ENCODE data around the gene EML3. TPM values are rescaled to one million over a fixed set of nuclear protein-coding genes. Genes with fewer than 3 reads are reported as not detected.
A peak's percentile ranks its signal among the peaks of the same experiment; 100 is the strongest.

EML3 gene
- total and polyA plus RNA-seq, 2 of the 13 experiments (the other 11 are each of a cell fraction or from before 2014, with no cell fraction given) = 10.6 to 12.3 TPM

- no peak for TF ChIP-seq ZSCAN12 (CRISPR knock-in tag; IDR thresholded peaks at IDR 0.05)
- no peak for TF ChIP-seq CBFB (CRISPR knock-in tag; IDR thresholded peaks at IDR 0.05)
- TF ChIP-seq ZNF121 (CRISPR knock-in tag; IDR thresholded peaks at IDR 0.05) = no peak
- no peak for TF ChIP-seq GABPB1 (CRISPR knock-in tag; IDR thresholded peaks at IDR 0.05)
- no peak for TF ChIP-seq NFE2 (CRISPR knock-in tag; IDR thresholded peaks at IDR 0.05)
- peak; percentile 61; the same call in 1 of the 2 replicates for TF ChIP-seq NFYC (CRISPR knock-in tag; IDR thresholded peaks at IDR 0.05)
- peak; percentile 99 for TF ChIP-seq RFXAP (CRISPR knock-in tag; IDR thresholded peaks at IDR 0.05; ENCODE audit: borderline replicate concordance)
- TF ChIP-seq RFXANK (CRISPR knock-in tag; IDR thresholded peaks at IDR 0.05) = peak; percentile 99
- TF ChIP-seq POLR2AphosphoS5 (IDR thresholded peaks at IDR 0.05; ENCODE audit: low read depth, low read length) = peak; percentile 15; the same call in 1 of the 2 replicates
- TF ChIP-seq NCOR1 (IDR thresholded peaks at IDR 0.05; ENCODE audit: borderline replicate concordance, low read length) = no peak
- TF ChIP-seq ZEB1 (IDR thresholded peaks at IDR 0.05; ENCODE audit: insufficient replicate concordance, low read depth) = no peak
- TF ChIP-seq KLF13 (CRISPR knock-in tag; IDR thresholded peaks at IDR 0.05) = no peak
- TF ChIP-seq MATR3 (CRISPR knock-in tag; IDR thresholded peaks at IDR 0.05) = no peak
- TF ChIP-seq, protein P1, sequence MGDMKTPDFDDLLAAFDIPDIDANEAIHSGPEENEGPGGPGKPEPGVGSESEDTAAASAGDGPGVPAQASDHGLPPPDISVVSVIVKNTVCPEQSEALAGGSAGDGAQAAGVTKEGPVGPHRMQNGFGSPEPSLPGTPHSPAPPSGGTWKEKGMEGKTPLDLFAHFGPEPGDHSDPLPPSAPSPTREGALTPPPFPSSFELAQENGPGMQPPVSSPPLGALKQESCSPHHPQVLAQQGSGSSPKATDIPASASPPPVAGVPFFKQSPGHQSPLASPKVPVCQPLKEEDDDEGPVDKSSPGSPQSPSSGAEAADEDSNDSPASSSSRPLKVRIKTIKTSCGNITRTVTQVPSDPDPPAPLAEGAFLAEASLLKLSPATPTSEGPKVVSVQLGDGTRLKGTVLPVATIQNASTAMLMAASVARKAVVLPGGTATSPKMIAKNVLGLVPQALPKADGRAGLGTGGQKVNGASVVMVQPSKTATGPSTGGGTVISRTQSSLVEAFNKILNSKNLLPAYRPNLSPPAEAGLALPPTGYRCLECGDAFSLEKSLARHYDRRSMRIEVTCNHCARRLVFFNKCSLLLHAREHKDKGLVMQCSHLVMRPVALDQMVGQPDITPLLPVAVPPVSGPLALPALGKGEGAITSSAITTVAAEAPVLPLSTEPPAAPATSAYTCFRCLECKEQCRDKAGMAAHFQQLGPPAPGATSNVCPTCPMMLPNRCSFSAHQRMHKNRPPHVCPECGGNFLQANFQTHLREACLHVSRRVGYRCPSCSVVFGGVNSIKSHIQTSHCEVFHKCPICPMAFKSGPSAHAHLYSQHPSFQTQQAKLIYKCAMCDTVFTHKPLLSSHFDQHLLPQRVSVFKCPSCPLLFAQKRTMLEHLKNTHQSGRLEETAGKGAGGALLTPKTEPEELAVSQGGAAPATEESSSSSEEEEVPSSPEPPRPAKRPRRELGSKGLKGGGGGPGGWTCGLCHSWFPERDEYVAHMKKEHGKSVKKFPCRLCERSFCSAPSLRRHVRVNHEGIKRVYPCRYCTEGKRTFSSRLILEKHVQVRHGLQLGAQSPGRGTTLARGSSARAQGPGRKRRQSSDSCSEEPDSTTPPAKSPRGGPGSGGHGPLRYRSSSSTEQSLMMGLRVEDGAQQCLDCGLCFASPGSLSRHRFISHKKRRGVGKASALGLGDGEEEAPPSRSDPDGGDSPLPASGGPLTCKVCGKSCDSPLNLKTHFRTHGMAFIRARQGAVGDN (CRISPR knock-in tag; IDR thresholded peaks at IDR 0.05) = peak; percentile 78
- TF ChIP-seq, protein P2, sequence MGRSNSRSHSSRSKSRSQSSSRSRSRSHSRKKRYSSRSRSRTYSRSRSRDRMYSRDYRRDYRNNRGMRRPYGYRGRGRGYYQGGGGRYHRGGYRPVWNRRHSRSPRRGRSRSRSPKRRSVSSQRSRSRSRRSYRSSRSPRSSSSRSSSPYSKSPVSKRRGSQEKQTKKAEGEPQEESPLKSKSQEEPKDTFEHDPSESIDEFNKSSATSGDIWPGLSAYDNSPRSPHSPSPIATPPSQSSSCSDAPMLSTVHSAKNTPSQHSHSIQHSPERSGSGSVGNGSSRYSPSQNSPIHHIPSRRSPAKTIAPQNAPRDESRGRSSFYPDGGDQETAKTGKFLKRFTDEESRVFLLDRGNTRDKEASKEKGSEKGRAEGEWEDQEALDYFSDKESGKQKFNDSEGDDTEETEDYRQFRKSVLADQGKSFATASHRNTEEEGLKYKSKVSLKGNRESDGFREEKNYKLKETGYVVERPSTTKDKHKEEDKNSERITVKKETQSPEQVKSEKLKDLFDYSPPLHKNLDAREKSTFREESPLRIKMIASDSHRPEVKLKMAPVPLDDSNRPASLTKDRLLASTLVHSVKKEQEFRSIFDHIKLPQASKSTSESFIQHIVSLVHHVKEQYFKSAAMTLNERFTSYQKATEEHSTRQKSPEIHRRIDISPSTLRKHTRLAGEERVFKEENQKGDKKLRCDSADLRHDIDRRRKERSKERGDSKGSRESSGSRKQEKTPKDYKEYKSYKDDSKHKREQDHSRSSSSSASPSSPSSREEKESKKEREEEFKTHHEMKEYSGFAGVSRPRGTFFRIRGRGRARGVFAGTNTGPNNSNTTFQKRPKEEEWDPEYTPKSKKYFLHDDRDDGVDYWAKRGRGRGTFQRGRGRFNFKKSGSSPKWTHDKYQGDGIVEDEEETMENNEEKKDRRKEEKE (IDR thresholded peaks at IDR 0.05) = no peak
- no peak for TF ChIP-seq ZNF574 (CRISPR knock-in tag; IDR thresholded peaks at IDR 0.05)
- TF ChIP-seq TEAD2 (CRISPR knock-in tag; IDR thresholded peaks at IDR 0.05) = no peak
- no peak; the same call in 1 of the 2 replicates for TF ChIP-seq CREB1 (IDR thresholded peaks at IDR 0.05)
- 0 out of 2 replicates have a peak, but pooled peaks have one; percentile 37 for TF ChIP-seq CREB1 (CRISPR knock-in tag; IDR thresholded peaks at IDR 0.05)
- no peak for TF ChIP-seq ZNF75D (CRISPR knock-in tag; IDR thresholded peaks at IDR 0.05; ENCODE audit: borderline replicate concordance)
- TF ChIP-seq ZNF670 (CRISPR knock-in tag; IDR thresholded peaks at IDR 0.05; ENCODE audit: borderline replicate concordance) = no peak
- 0 out of 2 replicates have a peak, but pooled peaks have one; percentile 11 for TF ChIP-seq RXRA (CRISPR knock-in tag; IDR thresholded peaks at IDR 0.05)
Observed at GRCh38 chr11:62556108-62556874, 56.3 kb downstream of the EML3 start (continued).

All from HepG2 (cell line).